Esophagus (tissue), 2 donors: ENCODE measurements around the gene LIME1. TPM values are rescaled to one million over a fixed set of nuclear protein-coding genes. Genes with fewer than 3 reads are reported as not detected.
A peak's percentile ranks its signal among the peaks of the same experiment; 100 is the strongest.

Experiments
- H3K27ac ChIP-seq, 2 donors: one replicate each; pipeline ENCODE4 v1.5.1; 2013; ENCODE audit warnings: low read depth in 2 of 2, mild to moderate bottlenecking in 2 of 2, inconsistent platforms in 1 of 2, low read length in 1 of 2, moderate library complexity in 1 of 2
- H3K27me3 ChIP-seq, 2 donors: one replicate each; pipeline ENCODE4 v1.6.1; 2013; ENCODE audit warnings: low read length in 2 of 2, control low read depth in 1 of 2, mild to moderate bottlenecking in 1 of 2; ENCODE audit not compliant: insufficient read depth in 2 of 2, control insufficient read depth in 1 of 2
- H3K36me3 ChIP-seq, 2 donors: one replicate each; pipeline ENCODE4 v1.6.1; 2013; ENCODE audit warnings: low read length in 1 of 2; ENCODE audit not compliant: control insufficient read depth in 2 of 2, insufficient read depth in 2 of 2
- H3K4me1 ChIP-seq, 2 donors: one replicate each; pipeline ENCODE4 v1.6.1; 2013; ENCODE audit warnings: low read length in 1 of 2; ENCODE audit not compliant: control insufficient read depth in 2 of 2, insufficient read depth in 2 of 2
- H3K4me3 ChIP-seq, 2 donors: one replicate each; pipeline ENCODE4 v1.5.1; 2013; ENCODE audit warnings: low read length in 2 of 2, mild to moderate bottlenecking in 2 of 2, low read depth in 1 of 2, moderate library complexity in 1 of 2
- H3K9me3 ChIP-seq, 2 donors: one replicate each; pipeline ENCODE4 v1.6.1; 2013; ENCODE audit warnings: mild to moderate bottlenecking in 2 of 2, low read depth in 1 of 2, low read length in 1 of 2, moderate library complexity in 1 of 2; ENCODE audit not compliant: control insufficient read depth in 2 of 2, insufficient read depth in 1 of 2
- WGBS, 2 donors: extraction: QIAGEN DNeasy Blood & Tissue Kit; methylation state at CpG; one replicate each; pipeline ENCODE4 v1.1.7; 2013; 5-methylcytosine and 5-hydroxymethylcytosine counted together
- polyA plus RNA-seq, 2 donors: library from polyadenylated mRNA; stranded (reverse); fragments of 200-250 nt; gene quantifications; one replicate each; pipeline ENCODE4 v1.2.3, GENCODE V29; 2013
- donor health status: healthy with polysubstance abuse.
- donor health status: Bipolar disorder and iron deficiency.

The LIME1 gene
- polyA plus RNA-seq, 2 donors: 12.6 to 24.5 TPM

DNA sequence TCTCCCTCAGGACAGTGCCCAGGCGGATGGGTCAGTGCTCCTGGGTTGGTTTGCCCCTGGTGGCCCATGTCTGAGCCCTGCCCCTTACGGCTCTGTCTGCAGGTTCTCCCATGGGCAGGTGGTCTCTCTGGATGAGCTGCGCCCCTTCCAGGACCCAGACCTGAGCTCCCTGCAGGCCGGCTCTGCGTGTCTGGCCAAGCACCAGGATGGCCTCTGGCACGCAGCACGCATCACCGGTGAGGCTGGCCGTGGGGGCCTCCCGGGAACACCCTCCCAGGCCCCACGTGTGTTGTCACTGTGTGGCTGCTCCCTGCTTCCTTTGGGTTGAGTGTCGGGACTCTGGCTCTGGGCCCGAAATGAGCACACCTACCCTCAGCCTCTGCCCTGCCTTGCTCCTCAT, 3.3 kb upstream of the LIME1 start:
- Histone ChIP-seq H3K36me3 (peaks cover 0 to 39% of the 10 kb centered on the region in 2 donors), H3K4me3 (no peak overlapping the region), H3K9me3 (no peaks in the 10 kb centered on the region), H3K4me1 (peaks cover 1 to 31% of the 10 kb centered on the region in 2 donors), H3K27ac (no peak overlapping the region), H3K27me3 (no peaks in the 10 kb centered on the region)
- 91 to 95% methylated on average over 13 of the region's 13 CpGs for WGBS, 2 donors

DNA sequence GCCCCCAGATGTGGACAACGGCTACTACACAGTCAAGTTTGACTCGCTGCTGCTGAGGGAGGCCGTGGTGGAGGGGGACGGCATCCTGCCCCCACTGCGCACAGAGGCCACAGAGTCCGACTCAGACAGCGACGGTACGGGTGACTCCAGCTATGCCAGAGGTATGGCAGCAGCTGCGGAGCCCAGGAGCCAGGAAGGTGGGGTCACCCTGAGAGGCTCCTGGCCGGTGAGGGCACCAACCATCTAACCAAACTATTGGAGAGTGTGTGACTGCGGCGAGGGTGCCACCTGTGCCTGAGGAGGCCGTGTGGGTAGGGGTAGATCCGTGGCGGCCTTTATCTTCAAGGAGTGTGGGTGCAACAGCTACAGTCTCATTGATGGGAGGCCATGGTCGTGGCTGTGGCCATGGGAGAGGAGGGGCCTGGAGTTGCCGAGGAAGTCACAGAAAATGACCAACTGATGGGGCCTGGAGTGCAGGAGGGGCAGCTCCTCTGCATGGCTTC, 2.8 kb upstream of the LIME1 start:
- no peaks in the 10 kb centered on the region for H3K27me3 ChIP-seq
- no peaks in the 10 kb centered on the region for H3K9me3 ChIP-seq
- H3K4me1 ChIP-seq: peaks cover 4 to 34% of the 10 kb centered on the region in 2 donors
- no peak overlapping the region for H3K27ac ChIP-seq
- H3K4me3 ChIP-seq: no peak overlapping the region
- 92 to 95% methylated on average over 18 of the region's 18 CpGs for whole genome bisulfite sequencing, 2 donors
- H3K36me3 ChIP-seq: peaks cover 0 to 39% of the 10 kb centered on the region in 2 donors

DNA sequence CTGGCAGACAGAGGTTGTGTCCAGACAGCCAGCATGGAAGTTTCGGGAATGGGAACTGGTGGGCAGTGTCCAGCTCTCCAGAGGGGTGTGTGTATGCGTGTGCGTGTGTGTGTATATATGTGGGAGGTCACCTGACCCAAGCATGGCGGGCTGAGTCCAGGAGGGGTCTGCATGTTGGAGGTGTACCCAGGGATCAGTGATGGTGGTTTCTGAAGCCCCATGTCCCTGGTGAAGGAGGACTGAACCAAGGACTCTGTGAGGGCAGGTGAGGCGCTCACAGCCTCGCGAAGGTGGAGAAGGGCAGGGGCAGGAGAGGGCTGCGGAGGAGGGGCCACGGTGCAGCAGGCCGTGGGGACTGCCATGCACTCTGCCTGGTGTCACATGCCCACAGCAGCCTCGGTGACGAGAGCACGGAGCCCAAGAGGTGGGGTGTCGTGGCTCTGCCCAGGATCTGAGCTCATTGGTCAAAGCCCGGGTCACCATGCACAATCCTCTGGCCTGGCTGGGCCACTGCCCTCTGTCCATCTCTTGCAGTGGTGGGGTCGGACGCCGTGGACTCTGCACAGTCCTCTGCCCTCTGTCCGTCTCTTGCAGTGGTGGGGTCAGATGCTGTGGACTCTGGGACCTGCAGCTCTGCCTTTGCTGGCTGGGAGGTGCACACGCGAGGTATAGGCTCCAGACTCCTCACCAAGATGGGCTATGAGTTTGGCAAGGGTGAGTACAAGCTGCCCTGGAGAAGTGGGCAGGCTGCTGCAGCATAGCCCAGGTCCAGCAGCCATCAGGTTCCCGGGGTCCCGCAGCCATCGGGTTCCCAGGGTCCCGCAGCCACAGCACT, 2.1 kb upstream of the LIME1 start:
- WGBS, 2 donors: 87 to 91% methylated on average over 23 to 25 of the region's 25 CpGs
- H3K4me3 ChIP-seq: no peak overlapping the region
- H3K27me3 ChIP-seq: no peaks in the 10 kb centered on the region
- no peak overlapping the region for H3K27ac ChIP-seq
- H3K4me1 ChIP-seq: peaks cover 6 to 36% of the 10 kb centered on the region in 2 donors
- H3K36me3 ChIP-seq: peaks cover 0 to 39% of the 10 kb centered on the region in 2 donors
- no peaks in the 10 kb centered on the region for H3K9me3 ChIP-seq

DNA sequence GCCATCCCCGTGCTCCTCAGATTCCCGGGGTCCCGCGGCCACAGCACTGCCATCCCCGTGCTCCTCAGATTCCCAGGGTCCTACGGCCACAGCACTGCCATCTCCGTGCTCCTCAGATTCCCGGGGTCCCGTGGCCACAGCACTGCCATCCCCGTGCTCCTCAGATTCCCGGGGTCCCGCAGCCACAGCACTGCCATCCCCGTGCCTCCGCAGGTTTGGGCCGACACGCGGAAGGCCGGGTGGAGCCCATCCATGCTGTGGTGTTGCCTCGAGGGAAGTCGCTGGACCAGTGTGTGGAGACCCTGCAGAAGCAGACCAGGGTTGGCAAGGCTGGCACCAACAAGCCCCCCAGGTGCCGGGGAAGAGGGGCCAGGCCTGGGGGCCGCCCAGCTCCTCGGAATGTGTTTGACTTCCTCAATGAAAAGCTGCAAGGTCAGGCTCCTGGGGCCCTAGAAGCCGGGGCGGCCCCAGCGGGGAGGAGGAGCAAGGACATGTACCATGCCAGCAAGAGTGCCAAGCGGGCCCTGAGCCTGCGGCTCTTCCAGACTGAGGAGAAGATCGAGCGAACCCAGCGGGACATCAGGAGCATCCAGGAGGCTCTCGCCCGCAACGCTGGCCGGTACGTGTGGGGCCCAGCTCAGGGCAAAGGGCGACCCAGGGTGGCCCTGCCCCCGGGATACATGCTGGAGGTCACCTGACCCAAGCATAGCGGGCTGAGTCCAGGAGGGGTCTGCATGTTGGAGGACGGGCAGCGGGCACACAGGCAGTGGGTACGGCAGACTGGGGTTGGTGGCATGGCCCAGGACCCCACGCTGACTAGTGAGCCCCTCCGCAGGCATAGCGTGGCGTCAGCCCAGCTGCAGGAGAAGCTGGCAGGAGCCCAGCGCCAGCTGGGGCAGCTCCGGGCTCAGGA, 1.3 kb upstream of the LIME1 start:
- Histone ChIP-seq H3K4me3 (no peak overlapping the region), H3K9me3 (no peaks in the 10 kb centered on the region), H3K27ac (no peak overlapping the region), H3K27me3 (no peaks in the 10 kb centered on the region), H3K36me3 (peaks cover 0 to 38% of the 10 kb centered on the region in 2 donors), H3K4me1 (peaks cover 6 to 36% of the 10 kb centered on the region in 2 donors)
- WGBS, 2 donors: 90 to 91% methylated on average over 48 of the region's 48 CpGs

DNA sequence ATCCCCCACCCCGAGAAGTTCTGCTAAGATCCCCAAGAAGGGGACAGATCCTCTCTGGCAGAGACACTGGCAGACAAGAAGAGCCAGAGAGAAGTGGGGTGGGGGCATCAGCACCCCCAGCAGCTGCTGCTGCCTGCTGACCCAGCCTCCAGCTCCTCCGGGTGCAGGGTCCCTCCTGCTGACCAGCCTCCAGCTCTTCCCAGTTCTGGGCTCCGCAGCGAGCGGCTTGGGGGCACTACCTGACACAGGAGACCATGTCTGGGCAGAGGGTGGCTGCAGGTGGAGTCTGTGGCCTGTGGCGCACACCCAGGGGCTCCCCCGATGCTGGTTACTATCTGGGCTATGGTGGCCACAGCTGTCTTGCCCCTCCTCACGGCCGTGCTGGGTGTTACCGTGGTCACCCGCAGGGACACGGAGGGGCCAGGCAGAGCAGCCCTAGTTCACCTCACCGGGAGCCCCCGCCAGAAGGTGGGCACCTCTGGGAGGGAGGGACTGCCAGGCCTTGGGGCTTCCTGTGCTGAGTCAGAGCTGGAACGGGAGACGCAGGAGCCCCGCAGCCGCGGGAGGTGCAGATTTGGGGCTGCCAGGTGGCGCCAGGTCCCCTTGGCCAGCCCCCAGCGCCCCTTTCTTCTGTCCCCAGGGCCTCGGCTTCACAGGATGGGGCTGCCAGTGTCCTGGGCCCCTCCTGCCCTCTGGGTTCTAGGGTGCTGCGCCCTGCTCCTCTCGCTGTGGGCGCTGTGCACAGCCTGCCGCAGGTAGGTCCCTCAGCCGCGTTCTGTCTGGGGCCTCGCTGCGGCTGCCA, 630 bp downstream of the LIME1 start:
- 23 to 28% methylated on average over 29 to 30 of the region's 30 CpGs for WGBS, 2 donors
- Histone ChIP-seq H3K27me3 (no peaks in the 10 kb centered on the region), H3K36me3 (peaks cover 0 to 32% of the 10 kb centered on the region in 2 donors), H3K4me1 (peaks cover 6 to 32% of the 10 kb centered on the region in 2 donors), H3K4me3 (peak overlapping the region; percentile 25 to 51), H3K27ac (peak overlapping the region; percentile 27 to 49), H3K9me3 (no peaks in the 10 kb centered on the region)

DNA sequence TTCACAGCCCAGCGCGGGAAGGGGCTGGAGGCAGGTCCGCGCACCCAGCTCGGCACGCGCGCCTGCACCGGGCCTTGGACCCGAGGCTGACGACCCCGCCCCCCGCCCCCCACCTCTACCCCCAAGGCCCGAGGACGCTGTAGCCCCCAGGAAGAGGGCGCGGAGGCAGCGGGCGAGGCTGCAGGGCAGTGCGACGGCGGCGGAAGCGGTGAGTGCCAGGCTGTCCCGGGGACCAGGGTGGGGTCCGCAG, 1.2 kb downstream of the LIME1 start:
- peak overlapping the region; percentile 27 to 49 for H3K27ac ChIP-seq
- H3K36me3 ChIP-seq: peaks cover 0 to 32% of the 10 kb centered on the region in 2 donors
- 3 to 13% methylated on average over 15 to 26 of the region's 26 CpGs for WGBS, 2 donors
- no peaks in the 10 kb centered on the region for H3K9me3 ChIP-seq
- H3K27me3 ChIP-seq: no peaks in the 10 kb centered on the region
- peaks cover 6 to 31% of the 10 kb centered on the region in 2 donors for H3K4me1 ChIP-seq
- peak overlapping the region; percentile 25 to 51 for H3K4me3 ChIP-seq

DNA sequence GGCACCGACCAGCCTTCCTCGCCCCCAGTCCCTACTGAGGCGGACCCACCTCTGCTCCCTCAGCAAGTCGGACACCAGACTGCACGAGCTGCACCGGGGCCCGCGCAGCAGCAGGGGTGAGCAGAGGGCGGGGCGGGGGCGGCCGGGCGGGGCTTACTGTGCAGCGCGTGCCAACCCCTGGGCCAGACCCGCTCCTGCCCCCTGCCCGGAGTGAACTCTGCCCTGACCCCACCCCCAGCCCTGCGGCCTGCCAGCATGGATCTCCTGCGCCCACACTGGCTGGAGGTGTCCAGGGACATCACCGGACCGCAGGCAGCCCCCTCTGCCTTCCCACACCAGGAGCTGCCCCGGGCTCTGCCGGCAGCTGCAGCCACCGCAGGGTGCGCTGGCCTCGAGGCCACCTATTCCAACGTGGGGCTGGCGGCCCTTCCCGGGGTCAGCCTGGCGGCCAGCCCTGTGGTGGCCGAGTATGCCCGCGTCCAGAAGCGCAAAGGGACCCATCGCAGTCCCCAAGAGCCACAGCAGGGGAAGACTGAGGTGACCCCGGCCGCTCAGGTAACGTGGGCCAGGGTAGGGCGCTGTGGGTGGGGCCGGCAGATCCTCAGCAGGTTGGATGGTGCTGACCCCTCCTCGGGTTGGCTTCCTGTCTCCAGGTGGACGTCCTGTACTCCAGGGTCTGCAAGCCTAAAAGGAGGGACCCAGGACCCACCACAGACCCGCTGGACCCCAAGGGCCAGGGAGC, 1.7 kb downstream of the LIME1 start:
- Histone ChIP-seq H3K27ac (peak overlapping the region in 1 of 2 donors; percentile 77), H3K36me3 (peaks cover 0 to 34% of the 10 kb centered on the region in 2 donors), H3K4me3 (peak overlapping the region; percentile 25 to 51), H3K4me1 (peaks cover 6 to 27% of the 10 kb centered on the region in 2 donors), H3K9me3 (no peaks in the 10 kb centered on the region), H3K27me3 (no peaks in the 10 kb centered on the region)
- WGBS, 2 donors: 19 to 23% methylated on average over 37 to 43 of the region's 43 CpGs

DNA sequence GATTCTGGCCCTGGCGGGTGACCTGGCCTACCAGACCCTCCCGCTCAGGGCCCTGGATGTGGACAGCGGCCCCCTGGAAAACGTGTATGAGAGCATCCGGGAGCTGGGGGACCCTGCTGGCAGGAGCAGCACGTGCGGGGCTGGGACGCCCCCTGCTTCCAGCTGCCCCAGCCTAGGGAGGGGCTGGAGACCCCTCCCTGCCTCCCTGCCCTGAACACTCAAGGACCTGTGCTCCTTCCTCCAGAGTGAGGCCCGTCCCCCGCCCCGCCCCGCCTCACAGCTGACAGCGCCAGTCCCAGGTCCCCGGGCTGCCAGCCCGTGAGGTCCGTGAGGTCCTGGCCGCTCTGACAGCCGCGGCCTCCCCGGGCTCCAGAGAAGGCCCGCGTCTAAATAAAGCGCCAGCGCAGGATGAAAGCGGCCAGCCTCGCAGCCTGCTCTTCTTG, 2.2 kb downstream of the LIME1 start:
- Histone ChIP-seq H3K27me3 (no peaks in the 10 kb centered on the region), H3K9me3 (no peaks in the 10 kb centered on the region), H3K4me3 (peak overlapping the region; percentile 42 to 47), H3K4me1 (peaks cover 6 to 26% of the 10 kb centered on the region in 2 donors), H3K27ac (peak overlapping the region; percentile 62 to 77), H3K36me3 (peaks cover 0 to 32% of the 10 kb centered on the region in 2 donors)
- WGBS, 2 donors: 17 to 22% methylated on average over 25 to 26 of the region's 26 CpGs
